A673 (cell line): ENCODE data around the gene WRNIP1. TPM values are rescaled to one million over a fixed set of nuclear protein-coding genes. Genes with fewer than 3 reads are reported as not detected.

Source experiments
- BruUV-seq: library from RNA; stranded (reverse); fragments of 400-500 nt; replicated peaks from 2 replicates; lab custom pipeline; 2021; lab: Mats Ljungman, UMichigan
- CTCF ChIA-PET: fragments of 300-600 bp; sonication (Branson Sonifier 250); formaldehyde crosslinking; loops from one replicate; lab custom pipeline; 2022; ENCODE audit warnings: antibody characterized with exemption; lab: Charles Lee
- POLR2A ChIA-PET: fragments of 300-600 bp; sonication (Branson Sonifier 250); formaldehyde crosslinking; loops from one replicate; lab custom pipeline; 2022; ENCODE audit warnings: antibody characterized with exemption; ENCODE audit not compliant: low non-redundant PET; lab: Charles Lee
- DNase-seq: peaks from one replicate; pipeline ENCODE4 v3.0.0-alpha.2; 2015; ENCODE audit warnings: low spot score
- H3K27ac ChIP-seq: fragments of 200-600 bp; sonication (generic); 2 replicates; pipeline ENCODE4 v1.5.1; 2016; ENCODE audit warnings: mixed run types, low read depth, mild to moderate bottlenecking, mixed read lengths, antibody characterized with exemption, low read length; ENCODE audit not compliant: poor library complexity, severe bottlenecking
- H3K27me3 ChIP-seq: fragments of 200-600 bp; sonication (generic); replicated peaks from 2 replicates; pipeline ENCODE4 v1.6.1; 2017; ENCODE audit warnings: mixed run types, low read depth, mild to moderate bottlenecking, mixed read lengths, antibody characterized with exemption, low read length; ENCODE audit not compliant: insufficient read depth, poor library complexity
- H3K36me3 ChIP-seq: fragments of 200-600 bp; sonication (generic); 2 replicates; pipeline ENCODE4 v1.6.1; 2016; ENCODE audit warnings: mixed run types, mild to moderate bottlenecking, mixed read lengths, antibody characterized with exemption, low read length; ENCODE audit not compliant: insufficient read depth, poor library complexity, severe bottlenecking
- H3K4me1 ChIP-seq: fragments of 200-600 bp; sonication (generic); 2 replicates; pipeline ENCODE4 v1.6.1; 2017; ENCODE audit warnings: mixed run types, mild to moderate bottlenecking, mixed read lengths, antibody characterized with exemption, low read length; ENCODE audit not compliant: insufficient read depth, poor library complexity, severe bottlenecking
- H3K4me3 ChIP-seq: fragments of 200-600 bp; sonication (generic); 2 replicates; pipeline ENCODE4 v1.5.1; 2016; ENCODE audit warnings: low read depth, mixed run types, mild to moderate bottlenecking, mixed read lengths, low read length; ENCODE audit not compliant: poor library complexity, severe bottlenecking
- H3K9me3 ChIP-seq: fragments of 200-600 bp; sonication (generic); 2 replicates; pipeline ENCODE4 v1.6.1; 2016; ENCODE audit warnings: mixed run types, low read depth, mild to moderate bottlenecking, mixed read lengths, antibody characterized with exemption, low read length; ENCODE audit not compliant: poor library complexity, severe bottlenecking
- CTCF ChIP-seq: fragments of 300-800, 200-600 bp; sonication (generic); conservative IDR thresholded peaks from 2 replicates; pipeline ENCODE4 v1.5.1; 2017; ENCODE audit warnings: low read depth, mild to moderate bottlenecking, antibody characterized with exemption, low read length, moderate library complexity, mixed read lengths
- EZH2 ChIP-seq: fragments of 200-600 bp; sonication (generic); IDR thresholded peaks from 2 replicates; pipeline ENCODE4 v1.6.1; 2017; ENCODE audit warnings: borderline replicate concordance, low read depth, mild to moderate bottlenecking, mixed read lengths, antibody characterized with exemption, low read length; ENCODE audit not compliant: poor library complexity, severe bottlenecking
- intact Hi-C: fragments of 100-400 bp; cut with micrococcal nuclease; formaldehyde crosslinking; loops from one replicate; pipeline ENCODE4 v1.10.0; 2022; ENCODE audit not compliant: unreplicated experiment
- total RNA-seq: library from RNA; stranded (reverse); gene quantifications from 2 replicates; pipeline ENCODE4 v1.2.3, GENCODE V29; 2021

The WRNIP1 gene
- total RNA-seq, 1 experiment from 2014 or later = 49.3 TPM

GRCh38 chr6:2754911-2755310 is 10.3 kb upstream of the WRNIP1 start:
- intact Hi-C loops = no loop called here
- ChIA-PET CTCF (no interaction called here), POLR2A (no interaction called here)
- no TSS peak for BruUV-seq
- no peak for DNase-seq
- TF ChIP-seq EZH2 (no peak), CTCF (no peak)
- peaks cover 6% of the 10 kb centered on the region for H3K4me1 ChIP-seq
- no peaks in the 10 kb centered on the region for H3K36me3 ChIP-seq
- no peaks in the 10 kb centered on the region for H3K27me3 ChIP-seq
- H3K9me3 ChIP-seq = no peaks in the 10 kb centered on the region
- no peak overlapping the region for H3K4me3 ChIP-seq
- H3K27ac ChIP-seq = no peak overlapping the region

DNA sequence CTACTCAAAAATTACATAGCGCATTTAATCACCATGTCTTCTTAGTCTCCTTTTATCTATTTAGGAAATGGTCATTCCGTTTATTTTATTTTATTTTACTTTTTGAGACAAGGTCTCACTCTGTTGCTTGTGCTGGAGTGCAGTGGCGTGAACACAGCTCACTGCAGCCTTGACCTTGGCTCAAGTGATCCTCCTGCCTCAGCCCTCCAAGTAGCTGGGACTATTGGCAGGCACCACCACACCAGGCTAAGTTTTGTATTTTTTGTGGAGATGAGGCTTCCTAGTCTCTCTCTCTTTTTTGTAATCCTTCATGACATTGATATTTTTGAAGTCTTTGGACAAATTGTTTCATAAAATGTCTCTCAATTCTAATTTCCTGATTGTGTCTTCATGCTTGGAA is 9.7 kb upstream of the WRNIP1 start:
- ChIA-PET POLR2A (no interaction called here), CTCF (no interaction called here)
- no peaks in the 10 kb centered on the region for H3K27me3 ChIP-seq
- no peak overlapping the region for H3K4me3 ChIP-seq
- no peak for TF ChIP-seq EZH2
- TF ChIP-seq CTCF = no peak
- H3K36me3 ChIP-seq = no peaks in the 10 kb centered on the region
- DNase-seq = no peak
- peaks cover under 1% of the 10 kb centered on the region for H3K4me1 ChIP-seq
- no TSS peak for BruUV-seq
- no peaks in the 10 kb centered on the region for H3K9me3 ChIP-seq
- H3K27ac ChIP-seq = no peak overlapping the region
- intact Hi-C loops = no loop called here

GRCh38 chr6:2756241-2756640 is 9.0 kb upstream of the WRNIP1 start:
- ChIA-PET POLR2A (no interaction called here), CTCF (no interaction called here)
- BruUV-seq = no TSS peak
- intact Hi-C loops = no loop called here
- no peak for DNase-seq
- Histone ChIP-seq H3K9me3 (no peaks in the 10 kb centered on the region), H3K27me3 (no peaks in the 10 kb centered on the region), H3K27ac (no peak overlapping the region), H3K36me3 (no peaks in the 10 kb centered on the region), H3K4me1 (no peaks in the 10 kb centered on the region), H3K4me3 (no peak overlapping the region)
- no peak for TF ChIP-seq CTCF
- TF ChIP-seq EZH2 = no peak
